HL-60 (cell line): Measurements from ENCODE around the gene BRF1.

Experiments used
- DNase-seq, 2 experiments: peaks; one replicate each; pipeline ENCODE4 v3.0.0-alpha.2; 2010 to 2020; ENCODE audit warnings: low read depth in 1 of 2, low spot score in 1 of 2
- H3K27ac ChIP-seq: fragments of 250-450 bp; sonication (Bioruptor Pico); replicated peaks from 2 replicates; pipeline ENCODE4 v1.5.1; 2020; ENCODE audit warnings: mild to moderate bottlenecking, moderate library complexity
- H3K27me3 ChIP-seq: fragments of 250-450 bp; sonication (Bioruptor Pico); 2 replicates; pipeline ENCODE4 v1.5.1; 2021; ENCODE audit warnings: mild to moderate bottlenecking, moderate library complexity; ENCODE audit not compliant: insufficient read depth, poor library complexity, severe bottlenecking
- H3K4me3 ChIP-seq: replicated peaks from 2 replicates; pipeline ENCODE4 v1.5.1; 2011; ENCODE audit warnings: mild to moderate bottlenecking, control low read depth, low read length; ENCODE audit not compliant: insufficient read depth
- GABPA ChIP-seq: IDR thresholded peaks from 2 replicates; pipeline ENCODE4 v1.6.1; 2012; ENCODE audit warnings: low read depth
- POLR2AphosphoS5 ChIP-seq: IDR thresholded peaks from 2 replicates; pipeline ENCODE4 v1.6.1; 2012; ENCODE audit warnings: low read depth
- SPI1 ChIP-seq: IDR thresholded peaks from 2 replicates; pipeline ENCODE4 v1.6.1; 2012; ENCODE audit warnings: low read depth, mild to moderate bottlenecking, borderline replicate concordance
- TF ChIP-seq, protein P1 (sequence below): IDR thresholded peaks from 2 replicates; pipeline ENCODE4 v1.6.1; 2012; ENCODE audit warnings: low read depth; ENCODE audit not compliant: insufficient replicate concordance
- TF ChIP-seq, protein P2 (sequence below): IDR thresholded peaks from one replicate; pipeline ENCODE4 v1.5.1; 2011; ENCODE audit warnings: low read length, control low read depth, inconsistent platforms; ENCODE audit not compliant: insufficient read depth

The BRF1 gene

DNA sequence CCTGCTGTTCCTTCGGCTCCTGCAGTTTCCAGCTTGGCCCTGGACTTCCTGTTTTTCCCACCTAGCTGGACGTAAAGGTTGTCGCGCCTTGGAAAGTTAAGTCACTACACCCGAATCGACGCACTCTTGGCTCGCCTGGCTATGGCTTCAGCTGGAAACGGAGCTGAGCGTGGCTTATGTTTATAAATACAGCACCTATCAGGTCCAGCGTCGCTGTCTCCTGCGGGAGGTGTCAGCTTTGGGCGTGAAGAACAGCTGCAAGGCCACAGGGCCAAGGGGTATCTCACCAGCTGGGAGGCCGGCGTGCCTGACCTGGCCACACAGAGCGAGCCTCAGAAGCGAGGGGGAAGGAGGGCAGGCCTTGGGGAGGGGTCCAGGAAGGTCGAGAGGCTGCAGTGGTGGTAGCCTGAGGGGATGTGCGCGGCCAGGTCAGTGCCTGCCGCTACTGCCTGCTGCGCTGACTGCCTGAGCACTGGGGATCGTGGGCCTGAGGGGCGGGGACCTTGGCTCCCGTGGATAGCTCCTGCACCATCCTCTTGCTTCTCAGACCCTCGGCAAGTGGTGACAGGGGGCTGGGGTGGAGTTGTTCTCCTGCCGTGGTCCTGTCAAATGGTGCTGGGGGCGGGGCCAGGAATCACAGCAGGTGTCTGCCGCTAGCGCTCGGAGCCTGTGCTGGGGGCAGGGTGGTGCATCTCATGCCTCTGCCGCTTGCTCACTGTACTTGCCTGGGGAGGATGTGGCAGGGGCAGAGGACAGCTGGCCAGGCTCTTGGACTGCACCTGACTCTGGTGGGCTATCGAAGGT lies 26.3 kb upstream of the BRF1 start:
- H3K27ac ChIP-seq = no peak overlapping the region
- no peak overlapping the region for H3K4me3 ChIP-seq
- H3K27me3 ChIP-seq = no peaks in the 10 kb centered on the region
- no peak for TF ChIP-seq POLR2AphosphoS5
- TF ChIP-seq SPI1 = no peak
- TF ChIP-seq, protein P1, sequence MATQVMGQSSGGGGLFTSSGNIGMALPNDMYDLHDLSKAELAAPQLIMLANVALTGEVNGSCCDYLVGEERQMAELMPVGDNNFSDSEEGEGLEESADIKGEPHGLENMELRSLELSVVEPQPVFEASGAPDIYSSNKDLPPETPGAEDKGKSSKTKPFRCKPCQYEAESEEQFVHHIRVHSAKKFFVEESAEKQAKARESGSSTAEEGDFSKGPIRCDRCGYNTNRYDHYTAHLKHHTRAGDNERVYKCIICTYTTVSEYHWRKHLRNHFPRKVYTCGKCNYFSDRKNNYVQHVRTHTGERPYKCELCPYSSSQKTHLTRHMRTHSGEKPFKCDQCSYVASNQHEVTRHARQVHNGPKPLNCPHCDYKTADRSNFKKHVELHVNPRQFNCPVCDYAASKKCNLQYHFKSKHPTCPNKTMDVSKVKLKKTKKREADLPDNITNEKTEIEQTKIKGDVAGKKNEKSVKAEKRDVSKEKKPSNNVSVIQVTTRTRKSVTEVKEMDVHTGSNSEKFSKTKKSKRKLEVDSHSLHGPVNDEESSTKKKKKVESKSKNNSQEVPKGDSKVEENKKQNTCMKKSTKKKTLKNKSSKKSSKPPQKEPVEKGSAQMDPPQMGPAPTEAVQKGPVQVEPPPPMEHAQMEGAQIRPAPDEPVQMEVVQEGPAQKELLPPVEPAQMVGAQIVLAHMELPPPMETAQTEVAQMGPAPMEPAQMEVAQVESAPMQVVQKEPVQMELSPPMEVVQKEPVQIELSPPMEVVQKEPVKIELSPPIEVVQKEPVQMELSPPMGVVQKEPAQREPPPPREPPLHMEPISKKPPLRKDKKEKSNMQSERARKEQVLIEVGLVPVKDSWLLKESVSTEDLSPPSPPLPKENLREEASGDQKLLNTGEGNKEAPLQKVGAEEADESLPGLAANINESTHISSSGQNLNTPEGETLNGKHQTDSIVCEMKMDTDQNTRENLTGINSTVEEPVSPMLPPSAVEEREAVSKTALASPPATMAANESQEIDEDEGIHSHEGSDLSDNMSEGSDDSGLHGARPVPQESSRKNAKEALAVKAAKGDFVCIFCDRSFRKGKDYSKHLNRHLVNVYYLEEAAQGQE = no peak
- no peak for TF ChIP-seq GABPA
- TF ChIP-seq, protein P2, sequence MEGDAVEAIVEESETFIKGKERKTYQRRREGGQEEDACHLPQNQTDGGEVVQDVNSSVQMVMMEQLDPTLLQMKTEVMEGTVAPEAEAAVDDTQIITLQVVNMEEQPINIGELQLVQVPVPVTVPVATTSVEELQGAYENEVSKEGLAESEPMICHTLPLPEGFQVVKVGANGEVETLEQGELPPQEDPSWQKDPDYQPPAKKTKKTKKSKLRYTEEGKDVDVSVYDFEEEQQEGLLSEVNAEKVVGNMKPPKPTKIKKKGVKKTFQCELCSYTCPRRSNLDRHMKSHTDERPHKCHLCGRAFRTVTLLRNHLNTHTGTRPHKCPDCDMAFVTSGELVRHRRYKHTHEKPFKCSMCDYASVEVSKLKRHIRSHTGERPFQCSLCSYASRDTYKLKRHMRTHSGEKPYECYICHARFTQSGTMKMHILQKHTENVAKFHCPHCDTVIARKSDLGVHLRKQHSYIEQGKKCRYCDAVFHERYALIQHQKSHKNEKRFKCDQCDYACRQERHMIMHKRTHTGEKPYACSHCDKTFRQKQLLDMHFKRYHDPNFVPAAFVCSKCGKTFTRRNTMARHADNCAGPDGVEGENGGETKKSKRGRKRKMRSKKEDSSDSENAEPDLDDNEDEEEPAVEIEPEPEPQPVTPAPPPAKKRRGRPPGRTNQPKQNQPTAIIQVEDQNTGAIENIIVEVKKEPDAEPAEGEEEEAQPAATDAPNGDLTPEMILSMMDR = no peak
- DNase-seq = no peak

DNA sequence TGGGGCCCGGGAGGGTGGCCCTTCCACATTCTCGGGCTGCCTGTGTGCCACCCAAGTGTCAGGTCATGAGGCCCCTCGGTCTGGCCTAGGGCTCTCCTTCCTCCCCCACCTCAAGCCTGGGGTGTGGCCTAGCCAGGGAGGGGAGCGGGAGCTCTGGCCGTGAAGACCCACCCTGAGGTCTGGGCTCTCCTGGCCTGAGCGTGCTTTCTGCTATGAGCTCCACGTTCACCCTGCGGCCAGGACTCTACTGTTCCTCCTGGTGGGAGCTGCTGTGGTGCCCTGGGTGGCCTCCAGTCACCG lies 25.7 kb upstream of the BRF1 start:
- Histone ChIP-seq H3K4me3 (no peak overlapping the region), H3K27me3 (no peaks in the 10 kb centered on the region), H3K27ac (no peak overlapping the region)
- no peak for DNase-seq
- TF ChIP-seq, protein P1 = no peak
- TF ChIP-seq POLR2AphosphoS5 (no peak), SPI1 (no peak), GABPA (no peak)
- TF ChIP-seq, protein P2 = no peak

DNA sequence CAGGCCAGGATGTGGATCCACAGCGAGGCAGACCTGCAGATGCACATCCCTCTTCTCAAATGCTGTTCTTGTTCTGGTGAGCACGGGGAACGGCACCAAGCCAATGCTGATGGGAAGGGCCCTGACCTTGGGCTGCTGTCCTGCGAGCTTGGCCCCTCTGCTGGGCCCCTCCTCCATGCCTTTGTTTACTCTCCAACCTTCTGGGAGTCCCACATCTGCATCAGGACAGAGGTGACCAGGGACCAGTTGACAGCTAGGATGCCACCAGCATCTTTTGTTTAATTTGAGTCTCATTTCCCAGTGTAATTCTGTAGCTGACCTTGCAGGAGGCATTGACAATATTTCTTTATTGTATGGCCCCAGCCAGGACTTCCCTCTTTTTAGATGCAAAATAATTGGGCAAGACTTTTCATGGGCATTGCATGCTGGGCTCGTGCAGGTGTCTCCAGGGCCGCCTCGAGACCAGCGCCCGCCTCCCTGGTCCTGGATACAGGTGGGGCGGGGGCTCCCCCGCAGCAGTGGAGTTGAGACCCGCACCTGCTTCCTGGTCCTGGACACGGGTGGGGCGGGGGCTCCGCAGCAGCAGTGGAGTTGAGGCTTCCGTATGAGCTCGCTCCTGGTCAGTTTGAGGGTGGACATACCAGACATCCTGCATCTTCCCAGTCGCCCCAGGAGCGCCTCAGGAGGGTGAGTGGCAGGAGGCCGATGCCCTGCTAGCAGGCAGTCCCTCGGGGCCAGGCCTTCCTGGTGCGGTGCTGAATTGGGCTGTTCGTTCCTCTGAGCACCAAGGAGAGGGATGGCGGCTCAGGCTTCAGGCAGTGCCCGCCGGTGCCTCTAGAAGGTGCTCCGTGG lies 25.1 kb upstream of the BRF1 start:
- Histone ChIP-seq H3K27ac (no peak overlapping the region), H3K27me3 (no peaks in the 10 kb centered on the region), H3K4me3 (no peak overlapping the region)
- peak in 1 of 2 experiments; percentile 55 for DNase-seq
- TF ChIP-seq, protein P2 = no peak
- TF ChIP-seq GABPA (no peak), POLR2AphosphoS5 (no peak), SPI1 (peak; percentile 89)
- TF ChIP-seq, protein P1 = no peak
